ENCODE results near the gene LENG8. TPM values are rescaled to one million over a fixed set of nuclear protein-coding genes. Genes with fewer than 3 reads are reported as not detected.

LENG8 gene
- total and polyA plus RNA-seq, 8 donors: 121 to 213 (median 153) TPM

- Histone ChIP-seq H3K9me3 (no peaks in the 10 kb centered on the region), H3K36me3 (no peaks in the 10 kb centered on the region), H3K27ac (no peak overlapping the region), H3K27me3 (peaks cover 0 to 33% of the 10 kb centered on the region in 2 donors), H3K4me3 (no peak overlapping the region), H3K4me1 (no peaks in the 10 kb centered on the region)
- no peak for DNase-seq
- TF ChIP-seq, protein P1, sequence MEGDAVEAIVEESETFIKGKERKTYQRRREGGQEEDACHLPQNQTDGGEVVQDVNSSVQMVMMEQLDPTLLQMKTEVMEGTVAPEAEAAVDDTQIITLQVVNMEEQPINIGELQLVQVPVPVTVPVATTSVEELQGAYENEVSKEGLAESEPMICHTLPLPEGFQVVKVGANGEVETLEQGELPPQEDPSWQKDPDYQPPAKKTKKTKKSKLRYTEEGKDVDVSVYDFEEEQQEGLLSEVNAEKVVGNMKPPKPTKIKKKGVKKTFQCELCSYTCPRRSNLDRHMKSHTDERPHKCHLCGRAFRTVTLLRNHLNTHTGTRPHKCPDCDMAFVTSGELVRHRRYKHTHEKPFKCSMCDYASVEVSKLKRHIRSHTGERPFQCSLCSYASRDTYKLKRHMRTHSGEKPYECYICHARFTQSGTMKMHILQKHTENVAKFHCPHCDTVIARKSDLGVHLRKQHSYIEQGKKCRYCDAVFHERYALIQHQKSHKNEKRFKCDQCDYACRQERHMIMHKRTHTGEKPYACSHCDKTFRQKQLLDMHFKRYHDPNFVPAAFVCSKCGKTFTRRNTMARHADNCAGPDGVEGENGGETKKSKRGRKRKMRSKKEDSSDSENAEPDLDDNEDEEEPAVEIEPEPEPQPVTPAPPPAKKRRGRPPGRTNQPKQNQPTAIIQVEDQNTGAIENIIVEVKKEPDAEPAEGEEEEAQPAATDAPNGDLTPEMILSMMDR (IDR thresholded peaks at IDR 0.05): no peak
- intact Hi-C loops (cut with DNase I): no loop called here
- ATAC-seq: no peak
Measured at GRCh38 chr19:54407780-54408179, 41.2 kb upstream of the LENG8 start.

DNA sequence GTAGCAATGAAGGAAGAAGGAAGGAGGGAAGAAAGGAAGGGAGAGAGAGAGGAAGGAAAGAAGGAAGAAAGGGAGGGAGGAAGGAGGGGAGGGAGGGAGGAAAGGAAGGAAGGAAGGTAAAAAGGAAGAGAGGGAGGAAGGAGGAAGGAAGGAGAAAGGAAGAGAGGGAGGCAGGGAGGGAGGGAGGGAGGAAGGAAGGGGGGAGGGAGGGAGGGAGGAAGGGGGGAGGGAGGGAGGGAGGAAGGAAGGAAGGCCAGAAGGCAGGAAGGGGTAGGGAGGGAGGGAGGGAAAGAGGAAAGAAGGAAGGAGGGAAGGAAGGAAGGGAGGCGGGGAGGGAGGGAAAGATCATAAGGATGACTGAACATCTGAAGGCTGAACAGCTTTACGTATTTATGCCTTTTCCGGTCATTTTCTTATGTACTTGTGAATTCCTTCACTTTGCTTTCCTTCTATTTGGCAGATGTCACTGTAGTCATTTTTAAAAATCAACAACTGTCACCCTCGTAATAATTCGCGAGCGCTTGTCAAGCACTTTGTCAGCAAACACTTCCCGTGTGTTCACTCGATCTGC is 40.5 kb upstream of the LENG8 start:
- Histone ChIP-seq H3K27me3 (peaks cover 0 to 36% of the 10 kb centered on the region in 2 donors), H3K4me3 (no peak overlapping the region), H3K36me3 (no peaks in the 10 kb centered on the region), H3K27ac (no peak overlapping the region), H3K9me3 (no peaks in the 10 kb centered on the region), H3K4me1 (no peaks in the 10 kb centered on the region)
- ATAC-seq (no peak), DNase-seq (no peak)
- TF ChIP-seq, protein P1 (IDR thresholded peaks at IDR 0.05): no peak
- intact Hi-C loops (cut with DNase I): no loop called here

DNA sequence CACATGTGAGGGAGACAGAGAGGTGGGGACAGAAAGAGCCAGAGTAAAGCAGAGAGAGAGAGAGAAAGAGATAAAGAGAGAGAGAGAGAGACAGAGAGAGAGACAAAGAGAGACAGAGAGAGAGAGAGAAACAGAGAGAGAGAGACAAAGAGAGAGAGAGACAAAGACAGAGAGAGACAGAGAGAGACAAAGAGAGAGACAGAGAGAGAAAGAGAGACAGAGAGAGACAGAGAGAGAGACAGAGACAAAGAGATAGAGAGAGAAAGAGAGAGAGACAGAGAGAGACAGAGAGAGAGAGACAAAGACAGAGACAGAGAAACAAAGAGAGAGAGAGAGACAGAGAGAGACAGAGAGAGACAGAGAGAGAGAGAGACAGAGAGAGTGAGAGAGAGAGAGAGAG is 38.0 kb upstream of the LENG8 start:
- intact Hi-C loops (cut with DNase I): no loop called here
- DNase-seq: no peak
- peaks cover 16 to 48% of the 10 kb centered on the region in 2 donors for H3K27me3 ChIP-seq

GRCh38 chr19:54412877-54413276 is 36.1 kb upstream of the LENG8 start:
- Histone ChIP-seq H3K36me3 (no peaks in the 10 kb centered on the region), H3K9me3 (no peaks in the 10 kb centered on the region), H3K27ac (no peak overlapping the region), H3K4me3 (no peak overlapping the region), H3K4me1 (peaks cover 0 to 1% of the 10 kb centered on the region in 2 donors), H3K27me3 (peaks cover 32 to 67% of the 10 kb centered on the region in 2 donors)
- DNase-seq (no peak), ATAC-seq (no peak)
- intact Hi-C loops (cut with DNase I): no loop called here
- TF ChIP-seq, protein P1 (IDR thresholded peaks at IDR 0.05): no peak

More for the DNA sequence above, 38.0 kb upstream of the LENG8 start:
- Histone ChIP-seq H3K4me1 (no peaks in the 10 kb centered on the region), H3K36me3 (no peaks in the 10 kb centered on the region), H3K27ac (no peak overlapping the region), H3K9me3 (no peaks in the 10 kb centered on the region), H3K4me3 (no peak overlapping the region)
- TF ChIP-seq, protein P1 (IDR thresholded peaks at IDR 0.05): no peak
- no peak for ATAC-seq

- H3K27me3 ChIP-seq: peaks cover 32 to 79% of the 10 kb centered on the region in 2 donors
- H3K27ac ChIP-seq: no peak overlapping the region
- TF ChIP-seq, protein P1 (IDR thresholded peaks at IDR 0.05): no peak
- H3K4me1 ChIP-seq: peaks cover 0 to 13% of the 10 kb centered on the region in 2 donors
- intact Hi-C loops (cut with DNase I): no loop called here
- ATAC-seq (no peak), DNase-seq (no peak)
- H3K4me3 ChIP-seq: no peak overlapping the region
- no peaks in the 10 kb centered on the region for H3K36me3 ChIP-seq
- H3K9me3 ChIP-seq: no peaks in the 10 kb centered on the region
Measured at GRCh38 chr19:54414156-54414555, 34.8 kb upstream of the LENG8 start.
